NCI-H128 (cell line): ENCODE results near the gene DDC.

ENCODE experiments used
- DNase-seq: peaks from one replicate; lab custom pipeline; 2025; ENCODE audit not compliant: unreplicated experiment; lab: John Stamatoyannopoulos, UW

Gene DDC, protein sequence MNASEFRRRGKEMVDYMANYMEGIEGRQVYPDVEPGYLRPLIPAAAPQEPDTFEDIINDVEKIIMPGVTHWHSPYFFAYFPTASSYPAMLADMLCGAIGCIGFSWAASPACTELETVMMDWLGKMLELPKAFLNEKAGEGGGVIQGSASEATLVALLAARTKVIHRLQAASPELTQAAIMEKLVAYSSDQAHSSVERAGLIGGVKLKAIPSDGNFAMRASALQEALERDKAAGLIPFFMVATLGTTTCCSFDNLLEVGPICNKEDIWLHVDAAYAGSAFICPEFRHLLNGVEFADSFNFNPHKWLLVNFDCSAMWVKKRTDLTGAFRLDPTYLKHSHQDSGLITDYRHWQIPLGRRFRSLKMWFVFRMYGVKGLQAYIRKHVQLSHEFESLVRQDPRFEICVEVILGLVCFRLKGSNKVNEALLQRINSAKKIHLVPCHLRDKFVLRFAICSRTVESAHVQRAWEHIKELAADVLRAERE

DNA sequence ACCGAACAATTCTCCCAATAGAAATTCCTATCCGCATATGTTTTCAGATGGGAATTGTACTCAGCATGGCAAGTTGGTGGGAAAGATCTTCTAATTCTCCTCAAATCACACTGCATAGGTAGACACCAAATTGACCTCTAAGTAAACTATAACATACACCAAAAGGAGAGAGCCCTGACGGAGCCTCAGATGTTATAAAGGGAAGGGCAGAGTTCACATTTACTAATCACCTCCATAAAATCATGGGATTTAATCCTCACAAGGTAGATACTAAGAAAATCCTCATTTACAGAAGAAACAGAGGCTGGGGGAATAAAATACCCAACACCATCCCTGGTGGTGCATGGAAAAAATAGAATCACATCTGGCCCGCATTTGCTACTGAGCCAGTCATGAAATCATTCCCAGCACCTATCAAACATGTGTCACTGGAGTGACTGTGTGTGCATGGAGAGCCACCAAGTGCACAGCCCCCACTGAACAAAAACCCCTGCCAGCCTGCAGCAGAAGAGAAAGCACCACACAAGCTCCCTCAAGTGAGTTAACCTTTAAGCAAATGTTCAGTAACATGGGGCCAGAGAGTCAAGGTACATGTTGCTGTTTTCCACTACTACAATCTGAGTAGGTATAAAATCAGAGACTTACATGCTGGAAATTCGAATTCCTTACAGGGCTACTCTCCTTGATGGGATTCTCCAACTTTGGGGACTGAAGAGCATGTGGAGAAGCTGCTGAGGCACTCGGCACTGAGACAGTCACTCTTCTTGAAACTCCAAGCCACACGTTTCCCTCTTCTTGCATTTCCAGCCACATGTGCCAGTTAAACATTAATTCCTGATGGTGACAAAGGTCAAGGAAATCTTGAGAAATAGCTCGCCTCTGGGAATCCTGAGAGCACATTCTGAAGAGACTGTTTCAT is at the start of gene DDC:
TSS of gene DDC (minus strand) at position 766 of the 919 bp plus-strand sequence. CDS start 21,320 bp downstream, outside the sequence.
- no peak for DNase-seq

DNA sequence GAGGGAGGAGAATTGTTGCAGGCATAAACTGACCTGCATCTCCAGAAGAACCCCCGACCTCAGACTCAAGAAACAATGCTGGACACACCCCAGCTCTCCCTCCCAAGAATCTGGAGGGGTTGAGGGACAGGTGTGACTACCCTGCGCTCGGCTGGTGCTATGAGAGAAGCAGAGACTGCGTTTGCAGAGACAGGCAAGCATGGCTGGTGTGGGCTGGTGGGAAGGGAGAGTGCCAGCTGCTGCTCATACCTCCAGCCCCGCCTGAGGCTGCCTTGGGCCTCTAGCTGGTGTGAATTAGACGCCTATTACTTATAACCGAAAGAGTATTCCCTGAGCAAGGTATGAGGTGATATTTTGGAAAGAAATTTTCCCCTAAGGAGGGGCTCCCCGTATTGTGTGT is 48.3 kb upstream of the DDC start:
- no peak for DNase-seq

DNA sequence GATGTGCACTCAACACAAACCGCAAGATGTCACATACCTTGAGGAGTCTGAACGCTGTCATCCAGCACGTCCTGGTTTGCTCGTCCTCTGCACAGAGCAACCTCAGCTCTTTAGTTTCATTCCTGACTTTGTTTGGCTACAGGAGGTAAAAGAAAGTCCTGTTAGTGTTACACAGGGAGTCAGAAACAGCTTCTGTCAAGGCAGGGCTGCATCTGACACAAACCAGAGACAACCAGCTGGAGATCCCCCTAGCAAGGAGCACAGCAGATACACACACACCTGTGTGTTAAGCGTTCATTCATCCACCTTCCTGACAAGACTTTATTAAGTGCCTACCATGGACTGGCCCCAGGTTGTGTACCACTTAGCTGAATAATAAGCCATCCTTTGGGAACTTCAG is 47.5 kb upstream of the DDC start:
- DNase-seq: no peak

DNA sequence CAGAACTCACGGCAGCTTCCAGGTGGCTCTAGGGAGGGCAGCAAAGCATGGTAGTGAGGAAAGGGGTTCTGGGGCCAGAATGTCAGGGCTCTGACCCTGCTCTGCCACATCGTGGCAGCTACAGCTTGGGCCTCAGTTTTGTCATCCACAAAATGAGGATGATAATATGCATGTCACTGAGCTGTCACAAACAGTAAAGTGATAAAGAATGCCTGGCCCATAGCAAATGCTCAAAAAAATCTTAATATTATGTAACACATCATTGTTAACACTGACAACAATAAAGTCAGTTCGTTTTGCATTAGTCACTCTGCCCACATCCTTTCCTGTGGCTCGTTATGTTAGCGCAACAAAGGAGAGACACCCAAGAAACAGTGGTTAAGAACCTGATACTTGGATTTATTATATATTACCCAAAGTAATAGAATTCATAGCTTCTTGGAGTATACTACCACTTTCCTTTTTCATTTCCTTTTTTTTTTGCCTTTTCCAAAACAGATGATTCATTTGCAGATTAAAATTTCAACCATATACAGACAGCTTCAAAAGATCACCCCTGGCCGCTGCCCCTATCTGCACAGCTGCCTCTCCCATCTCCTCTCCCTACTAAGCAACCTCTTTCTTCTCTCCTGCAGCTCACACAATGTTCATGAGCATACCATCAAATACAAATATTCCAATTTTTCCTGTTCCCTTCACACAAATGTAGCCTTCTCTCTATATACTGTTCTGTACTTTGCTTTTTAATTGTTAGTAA is 45.5 kb upstream of the DDC start:
- no peak for DNase-seq

DNA sequence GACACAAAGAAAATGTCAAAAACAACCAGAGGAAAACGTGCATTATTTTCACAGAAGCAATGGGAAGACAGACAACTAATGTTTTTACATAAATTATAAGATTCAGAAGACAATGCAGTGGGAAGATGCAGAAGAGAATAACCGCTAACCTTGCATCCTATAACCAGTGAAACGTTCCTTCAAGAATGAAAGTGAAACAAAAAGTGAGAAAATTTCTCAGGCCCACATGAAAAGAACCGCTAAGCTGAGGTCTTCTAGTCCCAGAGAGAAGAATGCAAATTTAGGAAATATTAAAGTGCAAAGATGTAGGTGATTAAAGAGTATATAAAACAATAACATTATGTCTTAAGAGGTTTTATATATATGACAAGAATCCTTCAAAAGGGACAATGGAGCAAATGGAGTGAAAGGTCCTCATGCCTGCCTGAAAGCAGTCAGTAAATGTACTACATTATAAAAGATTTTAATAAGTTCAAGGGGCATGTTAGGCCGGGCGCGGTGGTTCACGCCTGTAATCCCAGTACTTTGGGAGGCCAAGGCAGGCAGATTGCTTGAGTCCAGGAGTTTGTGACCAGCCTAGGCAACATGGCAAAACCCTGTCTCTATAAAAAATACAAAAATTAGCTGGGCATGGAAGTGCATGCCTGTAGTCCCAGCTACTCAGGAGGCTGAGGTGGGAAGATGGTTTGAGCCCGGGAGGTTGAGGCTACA is 43.1 kb upstream of the DDC start:
- no peak for DNase-seq

DNA sequence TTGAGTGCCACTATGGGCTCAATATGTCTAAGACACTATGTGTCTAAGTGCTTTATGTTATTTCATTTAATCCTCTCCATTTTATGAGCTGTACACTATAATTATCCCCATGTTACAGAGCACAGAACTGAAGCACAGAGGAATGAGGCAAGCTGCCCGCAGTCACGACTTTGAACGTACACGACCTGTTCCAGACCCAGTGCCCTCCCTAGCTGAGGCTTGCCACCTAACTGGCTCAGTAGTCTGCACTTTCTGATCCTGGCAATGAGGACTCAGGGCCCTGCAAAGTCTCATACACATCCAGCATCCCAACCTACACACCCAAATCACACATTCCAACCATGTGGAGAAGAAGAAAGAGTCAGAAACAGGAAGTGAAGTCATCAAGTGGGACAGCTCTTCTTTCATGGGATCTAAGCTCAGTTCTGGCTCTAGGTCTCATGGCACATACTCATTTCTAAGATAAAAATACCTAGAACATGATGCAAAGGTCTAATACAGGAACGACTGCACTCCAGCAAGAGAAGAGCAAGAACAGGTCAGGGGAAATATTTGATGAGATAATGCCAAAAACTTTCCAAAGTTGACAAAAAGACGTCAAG is 42.4 kb upstream of the DDC start:
- no peak for DNase-seq

DNA sequence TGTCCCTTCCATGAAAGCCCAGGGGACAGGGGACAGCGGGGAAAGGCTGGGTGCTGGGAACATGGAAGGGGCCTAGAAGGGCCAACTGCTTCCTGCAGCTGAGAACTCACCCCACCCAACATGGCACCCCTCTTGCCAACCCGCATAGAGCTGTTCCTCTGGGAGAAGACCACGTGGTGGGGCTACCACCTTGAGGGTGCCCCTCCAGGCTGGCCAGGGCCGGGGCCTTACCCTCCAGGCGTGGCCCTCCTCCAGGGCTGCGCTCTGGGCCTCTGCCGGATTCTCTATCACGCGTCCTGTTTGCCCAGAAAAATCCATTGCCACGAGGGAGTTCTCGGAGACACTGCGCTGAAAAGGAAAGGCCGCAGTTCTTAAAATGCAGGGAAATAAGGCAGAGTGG is 39.9 kb upstream of the DDC start:
- no peak for DNase-seq

DNA sequence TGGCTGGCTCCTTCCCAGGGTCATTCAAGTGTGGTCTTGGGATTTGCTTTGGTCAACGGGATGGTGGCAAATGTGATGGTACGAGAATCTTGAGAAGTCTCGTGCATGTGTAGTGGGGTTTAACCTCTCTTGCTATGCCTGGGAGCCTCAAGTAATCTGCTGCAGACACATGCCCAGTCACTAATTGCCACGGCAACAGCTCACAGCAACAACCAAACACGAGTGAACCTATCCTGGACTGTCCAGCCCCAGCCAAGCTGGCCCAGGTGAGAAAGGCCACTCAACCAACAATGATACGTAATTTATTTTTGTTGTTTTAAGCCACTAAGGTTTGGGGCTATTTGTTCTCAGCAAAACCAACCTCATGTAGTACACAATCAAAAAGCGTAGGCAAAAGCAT is 38.1 kb upstream of the DDC start:
- no peak for DNase-seq

DNA sequence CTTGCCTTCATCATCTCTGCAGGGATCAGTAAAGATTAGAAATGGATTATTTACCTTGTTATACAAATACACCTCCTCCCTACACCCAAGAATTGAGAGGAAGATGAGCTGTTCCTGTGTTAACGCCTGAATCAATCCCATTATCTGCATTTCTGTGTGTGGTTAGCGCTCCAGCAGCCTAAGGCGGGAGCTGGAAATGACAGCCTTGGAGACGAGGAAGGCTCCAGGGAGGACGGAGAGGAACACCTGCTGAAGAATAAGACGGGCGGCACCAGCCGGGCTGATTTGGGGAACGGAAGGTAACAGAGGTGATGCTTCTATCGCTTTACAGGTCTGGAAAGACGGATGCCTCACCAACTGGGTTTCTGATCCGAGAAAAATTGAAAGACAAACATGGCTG is 34.2 kb upstream of the DDC start:
- no peak for DNase-seq

DNA sequence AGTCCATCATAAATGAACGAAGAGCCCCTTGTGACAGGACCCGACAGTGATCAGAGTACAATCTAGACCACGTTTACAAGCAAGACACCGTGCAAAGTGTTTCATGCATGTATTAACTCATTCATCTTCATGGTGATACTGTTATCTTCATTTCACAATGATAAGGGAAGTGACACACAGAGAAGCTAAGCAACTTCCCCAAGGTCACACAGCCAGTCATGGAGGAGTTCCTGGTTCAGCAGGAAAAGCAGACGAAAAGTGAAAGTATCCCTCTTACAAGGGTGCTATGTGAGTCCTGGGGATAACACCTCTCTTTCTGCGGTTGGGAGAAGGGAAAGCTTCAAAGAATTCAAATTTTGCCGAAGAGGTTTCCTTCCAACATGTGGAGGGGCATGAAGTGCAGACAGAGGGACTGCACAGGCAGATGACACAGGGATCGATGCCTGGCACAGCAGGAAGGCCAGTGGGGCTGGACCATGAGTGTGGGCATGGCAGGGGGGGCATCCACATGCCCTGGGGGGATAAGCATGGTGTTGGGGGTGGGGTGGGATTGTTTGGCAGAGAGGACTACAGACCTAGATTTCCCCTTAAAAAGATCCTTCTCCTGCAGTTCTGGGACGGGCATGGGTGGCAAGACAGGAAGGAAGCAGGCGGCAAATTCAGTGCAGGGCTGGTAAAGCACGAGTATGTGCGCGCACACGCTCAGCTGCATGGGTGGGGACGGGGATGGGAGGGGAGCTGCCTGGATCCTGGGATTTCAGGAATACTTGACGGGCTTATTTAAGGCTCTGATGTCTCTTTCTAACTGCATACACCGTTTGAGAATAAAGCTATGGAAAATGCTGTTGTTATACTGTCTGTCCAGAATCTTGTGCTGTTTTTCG is 33.5 kb upstream of the DDC start:
- DNase-seq: no peak

DNA sequence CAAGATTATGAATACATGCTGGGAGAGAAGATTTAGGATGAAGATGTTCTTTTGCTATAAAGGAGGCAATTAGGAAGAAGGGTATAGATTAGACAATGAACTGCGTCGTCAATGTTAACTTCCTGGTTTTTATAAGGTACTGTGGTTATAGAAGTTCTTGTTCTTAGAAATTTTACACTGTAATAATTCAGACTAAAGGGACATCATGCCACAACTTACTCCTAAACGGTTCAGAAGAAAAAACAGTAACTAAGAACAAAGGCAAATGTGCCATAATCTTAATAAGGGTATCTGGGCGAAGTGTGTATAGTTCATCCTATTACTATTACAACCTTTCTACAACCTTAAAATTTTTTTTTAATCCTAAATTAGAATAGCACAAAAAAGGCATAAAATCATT is 31.3 kb upstream of the DDC start:
- no peak for DNase-seq

DNA sequence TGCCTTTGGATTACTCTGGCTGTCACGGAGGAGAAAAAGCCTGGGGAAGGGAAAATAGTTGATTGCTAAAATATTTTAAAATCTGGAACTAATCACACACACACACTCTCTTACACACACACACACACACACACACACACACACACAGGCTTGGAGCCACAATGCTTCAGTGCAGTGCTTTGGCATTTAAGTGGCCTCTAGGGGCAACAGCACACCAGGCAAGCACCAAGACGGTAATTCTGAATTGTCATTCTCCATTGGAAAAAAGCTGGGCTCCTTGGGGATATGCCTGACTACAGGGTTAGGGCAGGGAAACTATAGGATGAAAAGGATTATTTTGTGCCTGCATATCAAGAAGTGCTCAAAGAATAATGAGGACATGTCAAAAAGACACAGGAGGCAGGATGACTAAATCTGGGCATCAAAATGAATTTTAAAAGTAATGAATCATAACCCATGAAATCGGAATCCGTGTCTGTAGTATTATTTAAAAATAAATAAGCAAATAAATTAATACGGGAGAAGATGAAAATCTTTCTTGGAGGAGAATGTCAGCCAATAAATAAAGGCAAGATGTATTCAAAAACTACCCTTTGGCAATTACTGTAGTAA is 30.4 kb upstream of the DDC start:
- DNase-seq: no peak

DNA sequence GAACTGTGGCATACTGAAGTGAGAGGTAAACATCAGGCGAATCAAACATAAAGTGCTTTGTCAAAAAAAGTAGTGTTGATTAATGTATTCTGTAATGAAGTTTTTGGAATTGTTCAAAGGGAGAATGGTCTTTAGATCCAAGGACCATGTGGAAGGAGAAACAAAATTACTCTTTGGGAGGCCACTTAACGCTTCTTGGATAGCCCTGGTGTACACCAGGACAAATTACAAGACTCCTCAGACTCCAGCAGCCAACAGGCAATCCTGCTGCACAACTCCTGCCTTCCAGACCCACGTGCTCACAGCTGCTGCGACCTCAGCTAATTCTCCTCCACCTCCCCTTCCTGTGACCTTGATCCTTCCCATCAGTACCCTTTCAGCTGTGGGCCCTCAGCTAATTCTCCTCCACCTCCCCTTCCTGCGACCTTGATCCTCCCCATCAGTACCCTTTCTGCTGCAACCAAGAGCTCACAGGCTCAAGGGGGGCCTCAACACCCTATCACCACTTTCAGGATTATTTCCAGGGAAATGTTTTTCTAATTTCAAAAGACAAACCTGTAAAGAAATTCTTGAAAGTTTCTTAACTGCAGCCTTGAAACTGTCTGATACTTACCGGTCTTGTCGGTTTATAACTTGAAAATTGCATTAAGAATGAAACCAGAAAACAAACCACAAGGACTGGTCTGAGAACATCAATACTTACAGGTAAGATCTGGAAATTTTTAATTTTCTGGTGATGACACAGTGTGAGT is 29.7 kb upstream of the DDC start:
- no peak for DNase-seq

DNA sequence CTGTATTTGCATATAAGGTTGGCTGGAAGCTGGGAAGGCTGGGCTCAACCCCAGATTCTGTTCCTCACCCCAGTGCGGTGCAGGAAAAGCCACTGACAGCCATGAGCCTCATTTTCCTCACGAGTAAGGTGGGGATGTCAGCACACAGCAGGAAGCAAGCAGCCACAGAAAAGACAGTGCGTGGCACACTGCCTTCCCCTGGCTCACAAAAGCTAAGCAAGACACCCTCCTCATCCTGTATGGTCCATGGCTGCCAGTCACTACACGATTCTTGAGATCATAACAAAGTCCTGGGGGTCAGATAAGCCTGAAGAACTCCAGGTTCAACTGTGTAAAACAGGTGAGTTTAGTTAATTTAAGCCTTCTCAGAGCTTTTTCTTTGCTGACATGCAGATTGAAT is 28.9 kb upstream of the DDC start:
- no peak for DNase-seq

DNA sequence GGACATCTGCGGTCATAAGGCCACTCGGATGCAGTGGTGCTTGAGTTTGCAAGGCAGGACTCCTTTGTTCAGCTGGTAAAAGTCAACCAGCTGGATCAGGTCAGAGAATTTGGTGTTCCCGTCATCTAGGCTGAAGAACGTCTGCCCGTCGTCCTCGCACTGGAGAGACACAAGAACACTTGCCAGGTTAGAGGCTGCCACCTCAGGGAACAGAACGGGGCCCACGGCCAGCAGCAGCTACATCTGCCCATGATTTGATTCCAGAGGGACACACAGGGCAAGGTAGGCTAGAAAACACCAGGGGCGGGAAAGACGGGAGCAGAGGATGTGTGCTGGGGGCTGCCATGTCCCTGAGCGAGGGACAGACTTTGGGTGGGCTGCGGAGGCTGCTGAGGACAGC is 27.7 kb upstream of the DDC start:
- DNase-seq: no peak

DNA sequence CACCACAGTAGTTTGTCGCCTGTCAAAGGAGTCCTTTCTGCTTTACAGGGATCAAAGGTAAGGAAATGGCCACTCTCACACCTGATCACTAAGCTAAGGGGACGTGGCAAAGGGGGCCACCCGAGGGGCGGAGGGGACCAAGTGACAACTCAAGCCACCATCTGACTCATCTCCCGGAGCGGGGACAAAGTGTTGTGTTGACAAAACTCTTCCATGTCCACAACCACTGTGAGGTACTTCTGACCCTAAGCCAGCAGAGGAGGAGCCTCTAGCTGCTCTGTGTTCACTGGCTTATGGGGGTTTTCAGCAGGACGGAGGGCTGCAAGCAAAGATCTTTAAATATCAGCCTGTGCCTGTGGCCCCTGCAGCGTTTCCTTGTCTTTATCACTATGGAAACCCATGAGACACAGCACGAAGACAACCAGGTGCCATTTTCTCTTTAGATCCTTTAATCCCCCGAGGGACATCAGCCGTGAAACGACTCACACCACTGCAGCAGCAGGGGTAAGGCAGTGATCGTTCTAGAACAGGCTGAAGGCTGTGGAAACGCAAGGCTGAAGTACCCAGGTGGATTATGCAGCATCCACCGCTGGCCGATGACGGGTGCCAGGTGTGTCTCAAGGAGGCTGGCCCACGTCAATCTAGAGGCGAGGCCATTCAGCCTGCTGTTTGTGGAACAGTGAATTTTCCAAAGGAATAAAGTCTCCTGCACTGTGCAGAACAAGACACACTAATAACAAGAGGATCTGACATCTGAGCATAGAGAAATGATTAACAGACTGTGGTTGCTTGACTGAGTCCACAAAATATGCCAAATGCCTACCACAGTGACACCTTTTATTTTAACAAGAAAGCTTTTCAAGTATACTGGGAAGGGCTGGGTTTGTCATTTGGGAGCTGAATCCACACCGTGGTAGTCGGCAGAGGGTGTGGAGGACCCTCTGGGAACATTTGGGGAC is 26.6 kb upstream of the DDC start:
- no peak for DNase-seq

DNA sequence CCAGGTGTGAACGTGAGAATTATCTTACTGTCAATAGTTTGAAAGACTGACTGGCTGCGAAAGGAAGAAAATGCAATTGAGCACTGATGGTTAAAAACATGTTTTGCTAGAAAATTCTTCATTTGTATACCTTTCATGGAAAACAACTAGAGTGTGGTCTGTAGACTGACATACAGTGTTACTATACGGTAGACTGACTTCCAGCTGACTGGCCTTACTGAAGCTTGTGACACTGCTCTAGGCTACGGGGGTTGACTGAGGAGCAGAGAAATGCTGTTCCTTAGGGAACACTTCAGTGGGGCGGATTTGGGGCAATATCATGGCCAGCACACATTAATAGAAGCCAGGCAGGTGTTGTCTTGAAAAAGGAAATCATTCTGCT is 25.9 kb upstream of the DDC start:
- DNase-seq: no peak
